IPS-18a (cell line): Measurements from ENCODE around the gene SLC25A12.

Experiments used
- H3K27ac ChIP-seq: one replicate; pipeline ENCODE4 v1.5.1; 2013; ENCODE audit warnings: low read length
- H3K27me3 ChIP-seq: one replicate; pipeline ENCODE4 v1.6.1; 2013; ENCODE audit warnings: mild to moderate bottlenecking, low read length; ENCODE audit not compliant: control insufficient read depth, insufficient read depth
- H3K36me3 ChIP-seq: one replicate; pipeline ENCODE4 v1.6.1; 2013; ENCODE audit warnings: low read depth, low read length; ENCODE audit not compliant: control insufficient read depth
- H3K4me1 ChIP-seq: one replicate; pipeline ENCODE4 v1.6.1; 2013; ENCODE audit warnings: low read depth, low read length; ENCODE audit not compliant: control insufficient read depth
- H3K4me3 ChIP-seq: one replicate; pipeline ENCODE4 v1.5.1; 2013; ENCODE audit warnings: low read length
- H3K9ac ChIP-seq: one replicate; pipeline ENCODE4 v1.6.1; 2013; ENCODE audit warnings: mild to moderate bottlenecking, low read length, moderate library complexity
- H3K9me3 ChIP-seq: one replicate; pipeline ENCODE4 v1.6.1; 2013; ENCODE audit warnings: low read depth, low read length; ENCODE audit not compliant: control insufficient read depth

Gene SLC25A12

DNA sequence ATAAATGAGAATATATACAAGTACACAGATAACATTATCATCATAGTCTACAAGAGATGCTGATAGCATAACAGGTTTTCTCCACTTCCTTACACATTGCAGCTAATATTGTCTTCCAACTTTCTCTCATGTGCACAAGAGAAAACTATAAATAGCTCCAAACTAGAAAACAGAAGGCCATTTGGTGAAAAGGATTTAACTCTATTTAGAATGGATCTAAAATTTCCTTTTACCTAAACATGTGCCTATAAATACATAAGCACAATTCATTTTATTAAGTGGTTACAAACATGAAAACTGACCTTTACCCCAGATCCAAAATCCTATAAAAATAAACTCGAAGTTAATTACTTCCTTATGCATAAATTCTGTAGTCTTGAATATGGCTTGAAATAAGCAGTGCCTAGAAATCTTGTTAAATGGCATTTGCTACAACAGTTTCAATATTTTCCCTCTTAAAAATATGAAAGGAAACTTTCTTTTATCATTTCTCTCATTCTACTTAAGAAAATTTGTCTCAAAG is 41.6 kb downstream of the SLC25A12 start:
- H3K27ac ChIP-seq, result no peak overlapping the region
- H3K4me3 ChIP-seq, result no peak overlapping the region
- H3K27me3 ChIP-seq, result no peaks in the 10 kb centered on the region
- no peaks in the 10 kb centered on the region for H3K4me1 ChIP-seq
- H3K36me3 ChIP-seq, result no peaks in the 10 kb centered on the region
- no peaks in the 10 kb centered on the region for H3K9me3 ChIP-seq
- H3K9ac ChIP-seq, result no peak overlapping the region

DNA sequence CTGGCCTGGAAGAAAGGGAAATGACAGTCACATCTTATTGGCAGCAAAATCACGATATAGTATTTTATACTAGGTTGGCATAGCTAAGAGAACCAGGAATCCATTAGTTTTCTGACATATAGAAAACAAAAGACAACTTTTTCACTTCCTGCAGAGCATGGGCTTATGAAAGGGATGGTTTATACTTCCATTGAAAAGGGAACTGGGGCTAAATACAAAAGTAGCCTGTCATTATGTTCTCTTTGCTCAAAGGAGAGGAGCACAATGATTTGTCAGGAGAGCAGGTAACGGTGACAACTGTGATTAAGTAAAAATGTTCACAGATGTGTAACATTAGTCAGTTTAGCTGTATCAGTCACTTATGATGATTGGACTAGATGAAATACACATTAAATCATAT is 46.4 kb downstream of the SLC25A12 start:
- H3K4me1 ChIP-seq, result no peaks in the 10 kb centered on the region
- no peak overlapping the region for H3K4me3 ChIP-seq
- H3K27ac ChIP-seq, result no peak overlapping the region
- H3K9ac ChIP-seq, result no peak overlapping the region
- H3K27me3 ChIP-seq, result no peaks in the 10 kb centered on the region
- H3K36me3 ChIP-seq, result no peaks in the 10 kb centered on the region
- H3K9me3 ChIP-seq, result no peaks in the 10 kb centered on the region

DNA sequence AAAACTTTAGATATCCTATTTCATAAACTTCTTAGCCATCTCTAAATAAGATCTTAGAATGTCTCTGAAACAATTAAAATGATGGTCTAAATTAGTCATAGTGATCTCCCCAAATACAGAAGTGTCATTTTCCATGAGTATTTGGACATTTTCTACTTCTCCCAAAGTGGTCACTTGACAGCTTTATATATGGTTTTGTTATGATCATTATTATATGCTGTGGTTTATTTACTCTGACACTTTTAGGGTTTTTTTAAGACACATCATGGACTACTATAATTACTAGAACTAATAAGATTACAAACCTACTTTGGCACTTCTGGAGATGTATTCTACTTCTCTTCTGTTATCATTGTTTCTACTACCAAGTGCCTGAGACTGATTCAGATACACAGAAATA is 47.1 kb downstream of the SLC25A12 start:
- H3K9me3 ChIP-seq, result no peaks in the 10 kb centered on the region
- no peaks in the 10 kb centered on the region for H3K4me1 ChIP-seq
- H3K27me3 ChIP-seq, result no peaks in the 10 kb centered on the region
- no peak overlapping the region for H3K4me3 ChIP-seq
- no peak overlapping the region for H3K9ac ChIP-seq
- H3K27ac ChIP-seq, result no peak overlapping the region
- no peaks in the 10 kb centered on the region for H3K36me3 ChIP-seq

DNA sequence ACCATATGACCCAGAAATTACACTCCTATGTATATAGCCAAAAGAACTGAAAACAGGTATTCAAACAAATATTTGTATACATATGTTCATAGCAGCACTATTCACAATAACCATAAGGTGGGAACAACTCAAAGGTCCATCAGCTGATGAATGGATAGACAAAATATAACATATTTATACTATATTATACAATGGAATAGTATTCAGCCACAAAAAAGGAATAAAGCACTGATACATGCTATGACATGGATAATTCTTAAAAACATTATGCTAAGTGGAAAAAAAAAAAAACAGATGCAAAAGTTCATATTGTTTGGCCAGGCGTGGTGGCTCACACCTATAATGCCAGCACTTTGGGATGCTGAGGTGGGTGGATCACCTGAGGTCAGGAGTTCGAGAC is 52.0 kb downstream of the SLC25A12 start:
- no peaks in the 10 kb centered on the region for H3K9me3 ChIP-seq
- H3K4me1 ChIP-seq, result no peaks in the 10 kb centered on the region
- H3K9ac ChIP-seq, result no peak overlapping the region
- no peak overlapping the region for H3K27ac ChIP-seq
- no peaks in the 10 kb centered on the region for H3K27me3 ChIP-seq
- H3K4me3 ChIP-seq, result no peak overlapping the region
- H3K36me3 ChIP-seq, result peaks cover 2% of the 10 kb centered on the region

DNA sequence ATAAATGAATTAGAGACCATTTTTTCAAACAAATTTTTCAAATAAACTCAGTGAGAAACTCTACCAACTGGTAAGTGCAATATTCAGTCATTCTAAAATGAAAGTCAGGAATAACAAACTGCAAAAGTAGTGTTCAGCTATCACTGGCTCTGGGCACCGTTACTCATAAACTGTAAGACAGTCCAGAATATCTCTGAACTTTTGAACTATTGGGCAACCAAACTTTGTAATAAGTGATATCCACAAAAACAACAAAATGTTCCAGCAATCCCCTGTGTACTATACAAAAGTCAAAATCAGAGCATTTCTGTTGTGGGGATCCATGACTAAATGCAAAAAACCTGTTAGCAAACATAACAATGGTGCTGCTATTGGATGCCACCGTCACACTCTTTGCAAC is 56.3 kb downstream of the SLC25A12 start:
- Histone ChIP-seq H3K36me3 (peaks cover 22% of the 10 kb centered on the region), H3K4me3 (no peak overlapping the region)

DNA sequence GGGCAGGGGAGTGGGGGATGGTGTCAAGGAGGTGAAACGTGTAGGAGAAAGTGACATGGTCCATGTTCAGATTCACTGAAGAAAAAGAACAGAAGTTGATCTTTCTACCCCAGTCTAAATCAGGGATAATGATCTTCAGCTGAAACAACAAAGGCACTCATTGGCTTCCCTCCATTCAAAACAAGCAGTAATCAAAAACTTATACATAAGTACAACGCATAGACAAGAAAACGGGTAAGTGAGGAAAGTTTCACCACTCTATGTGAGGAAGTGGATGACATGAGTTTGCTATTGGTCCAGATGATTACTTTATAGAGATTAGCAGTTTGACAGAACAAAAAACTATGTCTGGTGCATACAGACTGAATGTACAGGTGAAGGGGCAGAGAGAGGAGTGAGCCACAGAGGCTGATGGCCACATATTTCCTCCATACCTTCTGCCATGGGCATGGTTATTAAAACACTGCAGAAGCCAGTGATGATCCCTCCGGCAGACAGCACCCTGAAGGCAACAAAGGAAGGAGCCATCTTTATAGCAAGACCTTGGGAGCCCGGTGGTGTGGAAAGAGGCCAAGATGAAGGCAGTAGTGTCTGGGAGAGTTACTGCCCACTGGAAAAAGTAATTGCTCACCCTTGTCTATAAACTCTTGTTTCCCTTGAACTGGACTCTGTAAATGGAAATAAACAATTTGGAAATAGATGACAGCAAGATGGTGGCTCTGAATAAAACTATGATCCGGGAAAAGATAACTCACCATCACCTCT is 57.7 kb downstream of the SLC25A12 start:
- H3K27me3 ChIP-seq, result no peaks in the 10 kb centered on the region
- H3K4me3 ChIP-seq, result no peak overlapping the region
- H3K27ac ChIP-seq, result no peak overlapping the region
- no peaks in the 10 kb centered on the region for H3K4me1 ChIP-seq
- H3K9ac ChIP-seq, result no peak overlapping the region
- peaks cover 31% of the 10 kb centered on the region for H3K36me3 ChIP-seq
- H3K9me3 ChIP-seq, result peaks cover 20% of the 10 kb centered on the region

More for the DNA sequence above, 56.3 kb downstream of the SLC25A12 start:
- H3K9me3 ChIP-seq, result peaks cover 7% of the 10 kb centered on the region
- H3K9ac ChIP-seq, result no peak overlapping the region
- H3K27me3 ChIP-seq, result no peaks in the 10 kb centered on the region
- no peaks in the 10 kb centered on the region for H3K4me1 ChIP-seq
- H3K27ac ChIP-seq, result no peak overlapping the region

DNA sequence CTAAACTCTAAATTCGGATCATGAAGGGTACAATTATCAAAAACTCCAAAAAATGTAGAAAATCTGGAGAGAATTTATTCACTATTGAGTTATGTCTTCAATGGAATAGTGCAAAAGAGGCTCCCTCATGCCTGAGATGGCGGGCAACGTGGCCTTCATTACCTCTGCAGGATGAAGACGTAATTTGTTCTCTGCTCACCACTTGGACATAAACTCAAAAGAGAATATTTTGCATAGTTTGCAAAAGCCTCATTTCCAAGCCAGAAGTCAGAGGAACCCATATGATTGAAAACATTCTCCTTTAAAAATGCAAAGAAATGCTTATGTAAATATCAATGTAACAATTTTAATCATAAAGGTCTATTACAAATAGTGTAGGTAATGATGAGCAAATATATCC is 58.7 kb downstream of the SLC25A12 start:
- Histone ChIP-seq H3K36me3 (peaks cover 36% of the 10 kb centered on the region), H3K4me1 (no peaks in the 10 kb centered on the region), H3K9me3 (peaks cover 27% of the 10 kb centered on the region), H3K27me3 (no peaks in the 10 kb centered on the region), H3K27ac (no peak overlapping the region), H3K9ac (no peak overlapping the region), H3K4me3 (no peak overlapping the region)

DNA sequence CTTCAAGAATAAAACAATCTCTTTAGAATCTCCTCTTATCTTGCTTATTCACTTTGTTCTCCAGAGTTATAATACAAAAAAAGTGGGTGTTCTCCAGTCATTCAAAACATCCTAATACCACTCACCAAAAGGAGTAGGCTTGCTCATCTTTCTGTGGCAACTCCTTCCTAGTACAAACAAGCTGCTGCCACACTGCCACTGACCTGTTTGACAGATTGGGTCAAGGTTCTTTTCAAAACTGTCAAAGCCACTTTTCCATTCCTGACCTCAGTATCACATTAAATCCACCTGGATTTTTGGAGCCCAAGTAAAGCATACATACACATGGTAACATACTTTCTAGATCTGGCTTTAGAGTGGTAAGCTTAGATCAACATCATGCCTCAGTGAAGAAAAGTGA is 59.8 kb downstream of the SLC25A12 start:
- Histone ChIP-seq H3K4me1 (no peaks in the 10 kb centered on the region), H3K9ac (no peak overlapping the region), H3K9me3 (peaks cover 27% of the 10 kb centered on the region), H3K36me3 (peaks cover 36% of the 10 kb centered on the region), H3K4me3 (no peak overlapping the region), H3K27ac (no peak overlapping the region), H3K27me3 (no peaks in the 10 kb centered on the region)

DNA sequence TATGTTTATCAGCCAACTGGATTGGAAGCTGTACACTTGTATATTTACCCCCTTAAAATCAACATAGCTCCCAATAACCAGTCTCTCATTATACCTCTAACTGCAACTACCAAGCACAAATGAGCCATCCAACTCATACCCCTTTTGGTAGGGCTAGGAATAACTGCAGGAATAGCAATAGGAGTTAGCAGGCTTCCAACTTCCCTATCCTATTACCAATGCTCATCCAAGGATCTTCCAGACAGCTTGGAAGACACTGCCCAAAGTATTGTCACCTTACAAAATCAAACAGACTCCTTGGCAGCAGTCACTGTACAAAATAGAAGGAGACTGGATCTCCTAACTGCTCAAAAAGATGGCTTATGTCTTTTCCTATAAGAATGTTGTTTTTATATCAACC is 61.6 kb downstream of the SLC25A12 start:
- H3K9me3 ChIP-seq, result peaks cover 27% of the 10 kb centered on the region
- H3K9ac ChIP-seq, result no peak overlapping the region
- no peak overlapping the region for H3K4me3 ChIP-seq
- H3K27ac ChIP-seq, result no peak overlapping the region
- H3K36me3 ChIP-seq, result peaks cover 36% of the 10 kb centered on the region
- no peaks in the 10 kb centered on the region for H3K27me3 ChIP-seq
- H3K4me1 ChIP-seq, result no peaks in the 10 kb centered on the region

DNA sequence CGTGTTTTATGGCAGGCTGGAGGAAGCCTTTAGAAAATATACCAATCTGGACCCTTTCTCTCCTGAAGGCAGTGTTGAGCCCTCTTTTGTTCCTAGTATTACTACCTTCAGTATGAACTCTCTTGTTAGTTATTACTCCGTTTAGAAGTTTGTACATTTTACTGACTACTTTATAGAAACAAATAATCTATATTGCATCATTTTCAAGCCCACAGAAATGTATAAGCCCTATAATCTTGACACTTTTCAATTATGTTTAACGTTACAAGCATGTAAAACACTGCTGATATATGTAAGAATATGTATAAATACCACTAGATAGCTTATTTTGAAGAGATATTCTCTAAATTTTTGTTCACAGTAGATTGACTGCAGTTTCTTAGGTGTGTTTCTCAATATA is 64.0 kb downstream of the SLC25A12 start:
- no peaks in the 10 kb centered on the region for H3K27me3 ChIP-seq
- H3K36me3 ChIP-seq, result peaks cover 28% of the 10 kb centered on the region

DNA sequence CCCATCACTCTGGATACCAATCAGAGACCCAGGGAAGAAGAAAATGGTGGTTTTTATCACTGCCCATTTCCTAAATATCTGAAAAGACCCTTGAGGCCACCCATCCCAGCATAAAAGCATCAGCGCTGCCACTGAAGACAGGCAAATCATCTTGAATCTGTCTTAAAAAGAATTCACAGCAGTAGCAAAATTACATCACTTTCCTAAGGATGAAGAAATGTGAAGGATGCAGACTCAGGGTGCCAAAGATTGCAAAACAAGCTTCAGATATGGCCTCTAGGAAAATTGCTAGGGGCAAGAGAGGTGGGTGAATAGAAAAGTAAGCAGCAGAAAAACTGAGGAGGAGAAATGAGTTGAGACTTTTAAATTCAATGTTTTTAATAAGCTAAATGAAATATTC is 70.0 kb downstream of the SLC25A12 start:
- no peak overlapping the region for H3K4me3 ChIP-seq
- no peak overlapping the region for H3K27ac ChIP-seq
- no peaks in the 10 kb centered on the region for H3K36me3 ChIP-seq
- H3K27me3 ChIP-seq, result no peaks in the 10 kb centered on the region
- H3K9ac ChIP-seq, result no peak overlapping the region
- H3K9me3 ChIP-seq, result no peaks in the 10 kb centered on the region
- no peaks in the 10 kb centered on the region for H3K4me1 ChIP-seq

More for the DNA sequence above, 64.0 kb downstream of the SLC25A12 start:
- Histone ChIP-seq H3K9ac (no peak overlapping the region), H3K27ac (no peak overlapping the region), H3K4me3 (no peak overlapping the region), H3K9me3 (peaks cover 27% of the 10 kb centered on the region), H3K4me1 (no peaks in the 10 kb centered on the region)
